Effector memory CD8-positive, alpha-beta T cell (primary cell): ENCODE measurements around the gene CTAGE6.
A peak's percentile ranks its signal among the peaks of the same experiment; 100 is the strongest.
"Not testable (repeated sequence)": the region's sequence is repeated elsewhere in the genome, so short reads cannot be mapped to it uniquely, and the experiment has no call there.

Experiments
- ATAC-seq: fragments of 150-1000 bp; cut with Tn5 transposase; replicated peaks from 2 replicates; pipeline ENCODE4 v1.10.0; 2021; ENCODE audit warnings: mild to moderate bottlenecking, moderate library complexity
- DNase-seq, 3 experiments: peaks; one replicate each; pipeline ENCODE4 v3.0.0; 2021
- H3K27ac Mint-ChIP-seq, 2 donors: one replicate each; pipeline ENCODE4 v1.8.0; 2022; ENCODE audit warnings: mild to moderate bottlenecking in 2 of 2, mixed read lengths in 2 of 2, moderate library complexity in 2 of 2
- H3K27me3 Mint-ChIP-seq, 2 donors: one replicate each; pipeline ENCODE4 v1.8.0; 2022; ENCODE audit warnings: mixed read lengths in 2 of 2
- H3K36me3 Mint-ChIP-seq: one replicate; pipeline ENCODE4 v1.8.0; 2022; ENCODE audit warnings: mild to moderate bottlenecking, moderate library complexity, mixed read lengths; ENCODE audit not compliant: insufficient read depth
- H3K4me1 Mint-ChIP-seq, 2 donors: one replicate each; pipeline ENCODE4 v1.8.0; 2022; ENCODE audit warnings: low read depth in 2 of 2, mixed read lengths in 2 of 2
- H3K4me3 Mint-ChIP-seq, 2 donors: one replicate each; pipeline ENCODE4 v1.8.0; 2022; ENCODE audit warnings: mild to moderate bottlenecking in 2 of 2, mixed read lengths in 2 of 2, moderate library complexity in 2 of 2
- H3K9me3 Mint-ChIP-seq, 2 donors: one replicate each; pipeline ENCODE4 v1.8.0; 2022; ENCODE audit warnings: mixed read lengths in 2 of 2

Gene CTAGE6

GRCh38 chr7:143745340-143745739 is 12.2 kb downstream of the CTAGE6 start:
- H3K27ac Mint-ChIP-seq, H3K4me3 Mint-ChIP-seq, ATAC-seq, H3K27me3 Mint-ChIP-seq, H3K4me1 Mint-ChIP-seq, H3K36me3 Mint-ChIP-seq, DNase-seq, H3K9me3 Mint-ChIP-seq: not testable (repeated sequence)

- ATAC-seq (peak; percentile 80), DNase-seq (peak in 2 of 3 experiments; percentile 5 to 6)
- not testable (repeated sequence) for H3K36me3 Mint-ChIP-seq, H3K4me3 Mint-ChIP-seq, H3K4me1 Mint-ChIP-seq, H3K27me3 Mint-ChIP-seq, H3K9me3 Mint-ChIP-seq
- peak overlapping the region; percentile 32 to 60 for H3K27ac Mint-ChIP-seq
These were observed 20.3 kb downstream of the CTAGE6 start for GRCh38 chr7:143737037-143737819.

GRCh38 chr7:143735962-143736361 is 21.5 kb downstream of the CTAGE6 start:
- ATAC-seq = no peak
- Mint-ChIP-seq H3K9me3 (no peaks in the 10 kb centered on the region), H3K36me3 (peaks cover 4% of the 10 kb centered on the region), H3K4me1 (peaks cover 3 to 4% of the 10 kb centered on the region in 2 donors), H3K4me3 (no peak overlapping the region), H3K27ac (no peak overlapping the region), H3K27me3 (peaks cover 0 to 5% of the 10 kb centered on the region in 2 donors)
- DNase-seq = no peak

GRCh38 chr7:143733876-143734275 is 23.6 kb downstream of the CTAGE6 start:
- Mint-ChIP-seq H3K9me3 (no peaks in the 10 kb centered on the region), H3K27ac (peak overlapping the region in 1 of 2 donors; percentile 41), H3K4me3 (no peak overlapping the region), H3K36me3 (peaks cover 4% of the 10 kb centered on the region), H3K4me1 (peaks cover 3 to 4% of the 10 kb centered on the region in 2 donors), H3K27me3 (peaks cover 0 to 5% of the 10 kb centered on the region in 2 donors)
- DNase-seq (no peak), ATAC-seq (no peak)

- Mint-ChIP-seq H3K4me1 (no peaks in the 10 kb centered on the region), H3K36me3 (no peaks in the 10 kb centered on the region), H3K4me3 (no peak overlapping the region), H3K27me3 (no peaks in the 10 kb centered on the region), H3K27ac (peak overlapping the region in 1 of 2 donors; percentile 54), H3K9me3 (no peaks in the 10 kb centered on the region)
- ATAC-seq (no peak), DNase-seq (no peak)
These were observed 29.1 kb downstream of the CTAGE6 start for GRCh38 chr7:143728333-143728862.

- not testable (repeated sequence) for H3K36me3 Mint-ChIP-seq, H3K4me3 Mint-ChIP-seq, H3K9me3 Mint-ChIP-seq, H3K27me3 Mint-ChIP-seq, H3K27ac Mint-ChIP-seq, H3K4me1 Mint-ChIP-seq, DNase-seq
- ATAC-seq = peak; percentile 43
These were observed 29.9 kb downstream of the CTAGE6 start for GRCh38 chr7:143727561-143727960.

- not testable (repeated sequence) for H3K27ac Mint-ChIP-seq, ATAC-seq, H3K4me3 Mint-ChIP-seq, DNase-seq, H3K36me3 Mint-ChIP-seq, H3K4me1 Mint-ChIP-seq, H3K27me3 Mint-ChIP-seq, H3K9me3 Mint-ChIP-seq
These were observed 31.4 kb downstream of the CTAGE6 start for GRCh38 chr7:143726143-143726542.

GRCh38 chr7:143720335-143720734 is 37.2 kb downstream of the CTAGE6 start:
- not testable (repeated sequence) for H3K9me3 Mint-ChIP-seq, H3K4me3 Mint-ChIP-seq, ATAC-seq, H3K4me1 Mint-ChIP-seq, H3K36me3 Mint-ChIP-seq, DNase-seq, H3K27me3 Mint-ChIP-seq, H3K27ac Mint-ChIP-seq

- H3K27me3 Mint-ChIP-seq, H3K36me3 Mint-ChIP-seq, H3K27ac Mint-ChIP-seq, H3K9me3 Mint-ChIP-seq, DNase-seq, ATAC-seq, H3K4me1 Mint-ChIP-seq, H3K4me3 Mint-ChIP-seq: not testable (repeated sequence)
These were observed 41.8 kb downstream of the CTAGE6 start for GRCh38 chr7:143715543-143716193.

- peak; percentile 74 for ATAC-seq
- not testable (repeated sequence) for H3K36me3 Mint-ChIP-seq, H3K9me3 Mint-ChIP-seq, H3K4me3 Mint-ChIP-seq, H3K4me1 Mint-ChIP-seq, H3K27me3 Mint-ChIP-seq, DNase-seq, H3K27ac Mint-ChIP-seq
These were observed 42.7 kb downstream of the CTAGE6 start for GRCh38 chr7:143714581-143715454.

GRCh38 chr7:143712381-143712780 is 45.1 kb downstream of the CTAGE6 start:
- H3K4me1 Mint-ChIP-seq, ATAC-seq, H3K27ac Mint-ChIP-seq, DNase-seq, H3K4me3 Mint-ChIP-seq, H3K27me3 Mint-ChIP-seq, H3K9me3 Mint-ChIP-seq, H3K36me3 Mint-ChIP-seq: not testable (repeated sequence)

- DNase-seq, H3K4me1 Mint-ChIP-seq, H3K9me3 Mint-ChIP-seq, ATAC-seq, H3K36me3 Mint-ChIP-seq, H3K4me3 Mint-ChIP-seq, H3K27me3 Mint-ChIP-seq, H3K27ac Mint-ChIP-seq: not testable (repeated sequence)
These were observed 45.7 kb downstream of the CTAGE6 start for GRCh38 chr7:143711727-143712324.

GRCh38 chr7:143709895-143710294 is 47.6 kb downstream of the CTAGE6 start:
- H3K9me3 Mint-ChIP-seq, H3K27me3 Mint-ChIP-seq, H3K36me3 Mint-ChIP-seq, ATAC-seq, H3K4me3 Mint-ChIP-seq, H3K27ac Mint-ChIP-seq, H3K4me1 Mint-ChIP-seq, DNase-seq: not testable (repeated sequence)
